ENCODE data around the gene LTBP1.
A peak's percentile ranks its signal among the peaks of the same experiment; 100 is the strongest.

The LTBP1 gene

DNA sequence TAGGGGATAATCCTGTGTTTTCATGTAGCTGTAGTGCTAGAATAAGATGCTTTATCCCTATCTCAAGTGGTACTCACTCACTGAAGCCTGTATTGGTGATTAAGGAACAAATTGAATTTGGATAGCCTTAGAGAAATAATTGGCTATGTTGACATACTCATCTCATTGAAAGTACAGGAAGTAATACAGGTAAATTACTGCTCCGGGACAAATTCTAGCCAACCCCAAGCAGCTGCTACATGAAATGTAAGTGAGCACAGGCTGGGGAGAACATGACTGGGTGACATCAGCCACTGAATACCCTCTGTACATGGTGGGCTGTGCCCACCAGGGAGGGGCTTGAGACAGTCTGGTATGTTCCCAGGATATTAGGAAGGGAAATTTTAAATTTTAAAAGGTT lies 341.3 kb downstream of the LTBP1 start:
- H3K4ac ChIP-seq (ENCODE audit: low read depth, low read length): no peak overlapping the region
- H3K27me3 ChIP-seq (ENCODE audit: insufficient read depth, low read length): no peaks in the 10 kb centered on the region
- no peaks in the 10 kb centered on the region for H3K9me3 ChIP-seq (ENCODE audit: insufficient read depth, low read depth, low read length)
- H2BK12ac ChIP-seq (ENCODE audit: low read length): no peak overlapping the region
- no peak overlapping the region for H2AK5ac ChIP-seq (ENCODE audit: low read length)
- no peak overlapping the region for H3K4me2 ChIP-seq (ENCODE audit: low read length)
- no peak overlapping the region for H4K8ac ChIP-seq (ENCODE audit: low read depth, low read length)
- H3K23ac ChIP-seq (ENCODE audit: low read length): no peak overlapping the region
- H2BK5ac ChIP-seq (ENCODE audit: low read depth, low read length, poor library complexity): no peak overlapping the region
- H4K12ac ChIP-seq (ENCODE audit: low read depth, low read length): no peak overlapping the region
- peaks cover 4% of the 10 kb centered on the region for H3K79me1 ChIP-seq (ENCODE audit: low read length)
- H2BK120ac ChIP-seq (ENCODE audit: insufficient read depth, low read length, poor library complexity): no peak overlapping the region
- WGBS (ENCODE audit: extremely low coverage, insufficient coverage, insufficient read length): no CpG with 5 or more reads among the region's 1 CpG
- H4K91ac ChIP-seq (ENCODE audit: low read depth, low read length): no peak overlapping the region
- no peak overlapping the region for H2AFZ ChIP-seq (ENCODE audit: insufficient read depth, low read length, poor library complexity)
- no peak overlapping the region for H3K18ac ChIP-seq (ENCODE audit: low read length)
- peaks cover 0 to 6% of the 10 kb centered on the region in 2 experiments for H3K4me1 ChIP-seq (ENCODE audit: control insufficient read depth in 1 of 2, insufficient read depth in 2 of 2, low read length in 2 of 2)
- H3K14ac ChIP-seq (ENCODE audit: low read length): no peak overlapping the region
- no peaks in the 10 kb centered on the region for H3K36me3 ChIP-seq (ENCODE audit: control insufficient read depth in 1 of 2, insufficient read depth in 2 of 2, low read length in 2 of 2)
- H3K4me3 ChIP-seq (ENCODE audit: low read depth, low read length): no peak overlapping the region
- no peak for DNase-seq
- no peak overlapping the region for H3K27ac ChIP-seq (ENCODE audit: low read depth, low read length)
- H3K79me2 ChIP-seq (ENCODE audit: control insufficient read depth, insufficient read depth, low read length, poor library complexity): no peaks in the 10 kb centered on the region
- no peak overlapping the region for H3K9ac ChIP-seq (ENCODE audit: low read length)

DNA sequence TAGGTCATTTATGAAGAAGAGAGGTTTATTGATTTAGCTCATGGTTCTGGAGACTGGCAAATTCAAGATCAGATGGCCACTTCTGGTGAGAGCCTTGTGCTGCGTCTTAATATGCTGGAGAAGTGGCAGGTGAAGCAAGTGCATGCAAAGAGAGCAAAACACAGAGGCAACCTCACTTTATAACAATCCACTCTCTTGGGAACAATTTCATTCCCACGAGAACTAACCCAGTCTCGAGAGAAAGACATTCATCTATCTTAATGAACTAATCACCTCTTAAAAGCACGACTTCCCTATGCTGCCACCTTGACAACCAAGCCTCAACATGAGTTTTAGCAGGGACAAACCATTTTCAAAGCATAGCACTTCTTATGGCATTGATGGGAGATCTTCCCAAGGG lies 343.2 kb downstream of the LTBP1 start:
- Histone ChIP-seq H3K23ac (ENCODE audit: low read length) (no peak overlapping the region), H3K4me3 (ENCODE audit: low read depth, low read length) (no peak overlapping the region), H3K79me1 (ENCODE audit: low read length) (peaks cover 4% of the 10 kb centered on the region), H3K79me2 (ENCODE audit: control insufficient read depth, insufficient read depth, low read length, poor library complexity) (no peaks in the 10 kb centered on the region), H3K27ac (ENCODE audit: low read depth, low read length) (no peak overlapping the region), H3K14ac (ENCODE audit: low read length) (no peak overlapping the region), H2BK12ac (ENCODE audit: low read length) (peak overlapping the region; percentile 35), H3K36me3 (ENCODE audit: control insufficient read depth in 1 of 2, insufficient read depth in 2 of 2, low read length in 2 of 2) (no peaks in the 10 kb centered on the region), H3K4me1 (ENCODE audit: control insufficient read depth in 1 of 2, insufficient read depth in 2 of 2, low read length in 2 of 2) (peaks cover 0 to 6% of the 10 kb centered on the region in 2 experiments), H3K4ac (ENCODE audit: low read depth, low read length) (no peak overlapping the region), H2BK5ac (ENCODE audit: low read depth, low read length, poor library complexity) (no peak overlapping the region), H4K12ac (ENCODE audit: low read depth, low read length) (no peak overlapping the region), H3K4me2 (ENCODE audit: low read length) (no peak overlapping the region), H2BK120ac (ENCODE audit: insufficient read depth, low read length, poor library complexity) (no peak overlapping the region), H4K91ac (ENCODE audit: low read depth, low read length) (peak overlapping the region; percentile 43), H2AFZ (ENCODE audit: insufficient read depth, low read length, poor library complexity) (no peak overlapping the region), H2AK5ac (ENCODE audit: low read length) (peak overlapping the region; percentile 69), H3K9ac (ENCODE audit: low read length) (no peak overlapping the region), H3K27me3 (ENCODE audit: insufficient read depth, low read length) (no peaks in the 10 kb centered on the region), H3K18ac (ENCODE audit: low read length) (no peak overlapping the region), H4K8ac (ENCODE audit: low read depth, low read length) (no peak overlapping the region), H3K9me3 (ENCODE audit: insufficient read depth, low read depth, low read length) (no peaks in the 10 kb centered on the region)
- no peak for DNase-seq
- WGBS (ENCODE audit: extremely low coverage, insufficient coverage, insufficient read length): no CpG with 5 or more reads among the region's 4 CpGs

DNA sequence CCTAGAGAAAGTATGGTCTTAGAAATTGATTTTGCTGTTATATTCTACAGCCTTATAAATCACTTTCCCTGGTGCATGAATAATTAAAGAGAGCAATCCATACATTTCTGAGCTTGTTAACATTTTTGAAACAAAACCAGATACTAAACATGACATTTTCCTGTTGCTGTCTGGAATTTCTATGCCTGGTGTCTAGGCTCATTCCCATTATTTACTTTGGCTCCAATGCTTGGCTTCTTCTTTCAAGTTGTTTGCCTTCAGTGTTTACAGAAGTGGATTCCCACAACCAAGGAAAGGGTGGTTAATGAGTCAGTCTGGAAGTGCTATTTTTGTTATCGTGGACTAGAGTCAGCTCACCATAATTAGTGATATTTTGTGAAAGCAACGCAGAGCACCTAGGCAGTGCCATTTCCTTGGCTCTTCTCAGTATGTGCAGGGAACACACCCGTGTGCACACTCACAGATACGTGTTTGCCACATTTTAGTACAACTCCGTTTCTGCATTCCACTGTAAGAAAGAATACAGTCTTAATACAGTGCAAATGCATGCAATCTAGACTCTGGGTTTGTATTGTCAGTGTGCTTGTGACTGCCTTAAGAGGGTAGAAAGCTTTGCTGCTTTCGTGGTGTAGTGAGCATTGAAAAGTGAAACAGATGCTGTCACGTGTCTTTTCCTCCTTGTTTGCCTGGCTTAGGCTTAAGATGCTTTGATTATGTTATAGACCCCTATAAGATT lies 344.7 kb downstream of the LTBP1 start:
- Histone ChIP-seq H4K91ac (ENCODE audit: low read depth, low read length) (no peak overlapping the region), H3K4me2 (ENCODE audit: low read length) (no peak overlapping the region), H2BK12ac (ENCODE audit: low read length) (no peak overlapping the region), H3K4ac (ENCODE audit: low read depth, low read length) (no peak overlapping the region), H2AK5ac (ENCODE audit: low read length) (no peak overlapping the region), H2BK5ac (ENCODE audit: low read depth, low read length, poor library complexity) (peak overlapping the region; percentile 46), H3K23ac (ENCODE audit: low read length) (no peak overlapping the region), H3K14ac (ENCODE audit: low read length) (no peak overlapping the region), H2BK120ac (ENCODE audit: insufficient read depth, low read length, poor library complexity) (no peak overlapping the region), H3K9me3 (ENCODE audit: insufficient read depth, low read depth, low read length) (no peaks in the 10 kb centered on the region), H3K27me3 (ENCODE audit: insufficient read depth, low read length) (no peaks in the 10 kb centered on the region), H3K27ac (ENCODE audit: low read depth, low read length) (peak overlapping the region; percentile 71), H2AFZ (ENCODE audit: insufficient read depth, low read length, poor library complexity) (no peak overlapping the region), H4K8ac (ENCODE audit: low read depth, low read length) (no peak overlapping the region), H3K79me2 (ENCODE audit: control insufficient read depth, insufficient read depth, low read length, poor library complexity) (no peaks in the 10 kb centered on the region), H4K12ac (ENCODE audit: low read depth, low read length) (no peak overlapping the region), H3K18ac (ENCODE audit: low read length) (no peak overlapping the region), H3K36me3 (ENCODE audit: control insufficient read depth in 1 of 2, insufficient read depth in 2 of 2, low read length in 2 of 2) (no peaks in the 10 kb centered on the region), H3K4me1 (ENCODE audit: control insufficient read depth in 1 of 2, insufficient read depth in 2 of 2, low read length in 2 of 2) (peaks cover 0 to 6% of the 10 kb centered on the region in 2 experiments), H3K79me1 (ENCODE audit: low read length) (peaks cover 4% of the 10 kb centered on the region), H3K9ac (ENCODE audit: low read length) (no peak overlapping the region), H3K4me3 (ENCODE audit: low read depth, low read length) (no peak overlapping the region)
- DNase-seq: peak in 1 of 2 donors; percentile 8
- no CpG with 5 or more reads among the region's 7 CpGs for WGBS (ENCODE audit: extremely low coverage, insufficient coverage, insufficient read length)

DNA sequence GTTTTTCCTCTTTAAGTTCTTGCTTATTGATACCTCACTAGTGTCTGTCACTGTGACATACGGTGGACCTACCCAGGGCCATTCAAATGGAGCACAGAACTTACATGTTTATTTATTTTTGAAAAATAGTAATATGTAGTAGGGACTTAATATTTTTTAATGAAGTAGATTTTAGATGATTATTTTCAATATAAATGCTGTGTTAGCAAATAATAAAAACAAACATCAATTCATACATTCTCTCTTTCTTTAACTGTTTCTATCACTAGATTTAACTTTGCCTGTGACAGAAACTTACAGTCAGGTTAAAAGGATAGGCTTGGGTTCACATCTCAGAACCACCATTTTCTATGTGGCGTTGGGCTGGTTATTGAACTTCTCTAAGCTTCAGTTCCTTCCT lies 345.3 kb downstream of the LTBP1 start:
- Histone ChIP-seq H2BK12ac (ENCODE audit: low read length) (no peak overlapping the region), H2BK120ac (ENCODE audit: insufficient read depth, low read length, poor library complexity) (no peak overlapping the region), H2BK5ac (ENCODE audit: low read depth, low read length, poor library complexity) (no peak overlapping the region), H3K27me3 (ENCODE audit: insufficient read depth, low read length) (no peaks in the 10 kb centered on the region), H3K18ac (ENCODE audit: low read length) (no peak overlapping the region), H3K14ac (ENCODE audit: low read length) (no peak overlapping the region), H2AFZ (ENCODE audit: insufficient read depth, low read length, poor library complexity) (no peak overlapping the region), H3K79me1 (ENCODE audit: low read length) (peaks cover 4% of the 10 kb centered on the region), H4K8ac (ENCODE audit: low read depth, low read length) (no peak overlapping the region), H3K9me3 (ENCODE audit: insufficient read depth, low read depth, low read length) (no peaks in the 10 kb centered on the region), H3K36me3 (ENCODE audit: control insufficient read depth in 1 of 2, insufficient read depth in 2 of 2, low read length in 2 of 2) (no peaks in the 10 kb centered on the region), H3K79me2 (ENCODE audit: control insufficient read depth, insufficient read depth, low read length, poor library complexity) (no peaks in the 10 kb centered on the region), H3K27ac (ENCODE audit: low read depth, low read length) (peak overlapping the region; percentile 71), H4K91ac (ENCODE audit: low read depth, low read length) (no peak overlapping the region), H2AK5ac (ENCODE audit: low read length) (no peak overlapping the region), H4K12ac (ENCODE audit: low read depth, low read length) (no peak overlapping the region), H3K23ac (ENCODE audit: low read length) (no peak overlapping the region), H3K4me3 (ENCODE audit: low read depth, low read length) (no peak overlapping the region), H3K4ac (ENCODE audit: low read depth, low read length) (no peak overlapping the region), H3K9ac (ENCODE audit: low read length) (no peak overlapping the region), H3K4me2 (ENCODE audit: low read length) (no peak overlapping the region), H3K4me1 (ENCODE audit: control insufficient read depth in 1 of 2, insufficient read depth in 2 of 2, low read length in 2 of 2) (peaks cover 0 to 10% of the 10 kb centered on the region in 2 experiments)
- WGBS (ENCODE audit: extremely low coverage, insufficient coverage, insufficient read length): no CpG with 5 or more reads among the region's 2 CpGs
- DNase-seq: no peak
